Liver (tissue), 9 donors: ENCODE results near the gene EIPR1. TPM values are rescaled to one million over a fixed set of nuclear protein-coding genes. Genes with fewer than 3 reads are reported as not detected.

Experiments used
- DNase-seq: peaks from one replicate; pipeline ENCODE4 v3.0.0-alpha.2; 2017; ENCODE audit warnings: low spot score
- H3K27ac ChIP-seq, 2 donors: one replicate each; pipeline ENCODE4 v1.7.0; 2013; ENCODE audit warnings: inconsistent platforms in 2 of 2, low read length in 2 of 2, control low read depth in 1 of 2, low read depth in 1 of 2, mild to moderate bottlenecking in 1 of 2
- H3K27me3 ChIP-seq, 4 donors: one replicate each; pipeline versions ENCODE4 v1.6.1 to v1.7.0; 2013; ENCODE audit warnings: low read length in 3 of 4, inconsistent platforms in 1 of 4, mild to moderate bottlenecking in 1 of 4, moderate library complexity in 1 of 4; ENCODE audit not compliant: control insufficient read depth in 4 of 4, insufficient read depth in 4 of 4
- H3K36me3 ChIP-seq, 4 donors: one replicate each; pipeline versions ENCODE4 v1.6.1 to v1.7.0; 2013; ENCODE audit warnings: low read length in 3 of 4, mild to moderate bottlenecking in 3 of 4, low read depth in 1 of 4, moderate library complexity in 1 of 4; ENCODE audit not compliant: control insufficient read depth in 4 of 4, insufficient read depth in 3 of 4
- H3K4me1 ChIP-seq, 4 donors: one replicate each; pipeline versions ENCODE4 v1.6.1 to v1.7.0; 2013; ENCODE audit warnings: low read length in 3 of 4, mild to moderate bottlenecking in 3 of 4, moderate library complexity in 1 of 4; ENCODE audit not compliant: control insufficient read depth in 4 of 4, insufficient read depth in 4 of 4
- H3K4me3 ChIP-seq, 3 donors: one replicate each; pipeline versions ENCODE4 v1.6.1 to v1.7.0; 2013; ENCODE audit warnings: low read length in 3 of 3, control low read depth in 1 of 3, low read depth in 1 of 3, mild to moderate bottlenecking in 1 of 3
- H3K9ac ChIP-seq, 2 donors: one replicate each; pipeline ENCODE4 v1.7.0; 2013; ENCODE audit warnings: low read length in 2 of 2, mild to moderate bottlenecking in 2 of 2, moderate library complexity in 2 of 2, control low read depth in 1 of 2, low read depth in 1 of 2
- H3K9me3 ChIP-seq, 4 donors: one replicate each; pipeline versions ENCODE4 v1.6.1 to v1.7.0; 2013; ENCODE audit warnings: low read length in 3 of 4; ENCODE audit not compliant: control insufficient read depth in 4 of 4
- ATF3 ChIP-seq: IDR thresholded peaks from 2 replicates; pipeline ENCODE4 v1.6.1; 2016; ENCODE audit warnings: antibody characterized with exemption
- CTCF ChIP-seq: fragments of 150-350 bp; IDR thresholded peaks from 2 replicates; pipeline ENCODE4 v1.5.1; 2017; ENCODE audit warnings: improper control_type of control experiment, low read depth, low read length; ENCODE audit not compliant: missing input control
- EGR1 ChIP-seq, 2 donors: IDR thresholded peaks; 2 replicates each; pipeline ENCODE4 v1.6.1; 2016 to 2018; ENCODE audit warnings: antibody characterized with exemption in 2 of 2, low read depth in 2 of 2
- FOXA1 ChIP-seq: IDR thresholded peaks from 2 replicates; pipeline ENCODE4 v1.6.1; 2016; ENCODE audit warnings: antibody characterized with exemption
- FOXA2 ChIP-seq: IDR thresholded peaks from 2 replicates; pipeline ENCODE4 v1.6.1; 2016; ENCODE audit warnings: antibody characterized with exemption
- GABPA ChIP-seq, 2 donors: IDR thresholded peaks in 1 of 2; conservative IDR thresholded peaks in 1 of 2; 2 replicates each; pipeline ENCODE4 v1.6.1; 2016; ENCODE audit warnings: antibody characterized with exemption in 2 of 2, mild to moderate bottlenecking in 1 of 2, moderate library complexity in 1 of 2
- HNF4A ChIP-seq, 2 donors: conservative IDR thresholded peaks; 2 replicates each; pipeline ENCODE4 v1.6.1; 2016; ENCODE audit warnings: antibody characterized with exemption in 2 of 2, mild to moderate bottlenecking in 2 of 2
- HNF4G ChIP-seq: IDR thresholded peaks from 2 replicates; pipeline ENCODE4 v1.6.1; 2016; ENCODE audit warnings: antibody characterized with exemption
- JUND ChIP-seq, 2 donors: IDR thresholded peaks; 2 replicates each; pipeline ENCODE4 v1.6.1; 2016; ENCODE audit warnings: antibody characterized with exemption in 2 of 2
- NR2F2 ChIP-seq: IDR thresholded peaks from 2 replicates; pipeline ENCODE4 v1.6.1; 2016; ENCODE audit warnings: antibody characterized with exemption
- RAD21 ChIP-seq, 2 donors: IDR thresholded peaks; 2 replicates each; pipeline ENCODE4 v1.6.1; 2016; ENCODE audit warnings: antibody characterized with exemption in 2 of 2, mild to moderate bottlenecking in 2 of 2
- RXRA ChIP-seq, 2 donors: IDR thresholded peaks; 2 replicates each; pipeline ENCODE4 v1.6.1; 2017 to 2018; ENCODE audit warnings: antibody characterized with exemption in 2 of 2, mild to moderate bottlenecking in 1 of 2
- SP1 ChIP-seq: IDR thresholded peaks from 2 replicates; pipeline ENCODE4 v1.6.1; 2018; ENCODE audit warnings: antibody characterized with exemption, mild to moderate bottlenecking
- TAF1 ChIP-seq: conservative IDR thresholded peaks from 2 replicates; pipeline ENCODE4 v1.6.1; 2016; ENCODE audit warnings: antibody characterized with exemption, mild to moderate bottlenecking
- YY1 ChIP-seq: IDR thresholded peaks from 2 replicates; pipeline ENCODE4 v1.6.1; 2016; ENCODE audit warnings: antibody characterized with exemption, mild to moderate bottlenecking
- WGBS: extraction: QIAGEN DNeasy Blood & Tissue Kit; methylation state at CpG from one replicate; pipeline ENCODE4 v1.1.7; 2013; 5-methylcytosine and 5-hydroxymethylcytosine counted together
- polyA plus RNA-seq, 2 donors: library from polyadenylated mRNA; stranded (reverse) in 1 of 2; unstranded in 1 of 2; fragments of 200-250 nt in 1 of 2; fragments of >200 nt in 1 of 2; fragmentation: Nextera tagmentation in 1 of 2; extraction: Ambion mirVana in 1 of 2; gene quantifications; one replicate each; pipeline versions ENCODE4 v1.2.1 to v1.2.3, GENCODE V29; 2013 to 2015
- total RNA-seq, 2 donors: library from RNA; depleted of rRNA; stranded (reverse); fragments of >200 nt; gene quantifications; one replicate each; pipeline ENCODE4 v1.2.3, GENCODE V29; 2014
- TF ChIP-seq, protein P1 (sequence below): IDR thresholded peaks from 2 replicates; pipeline ENCODE4 v1.6.1; 2016; ENCODE audit warnings: antibody characterized with exemption
- TF ChIP-seq, protein P2 (sequence below): IDR thresholded peaks from 2 replicates; pipeline ENCODE4 v1.6.1; 2016; ENCODE audit warnings: antibody characterized with exemption
- TF ChIP-seq, protein P3 (sequence below): IDR thresholded peaks from 2 replicates; pipeline ENCODE4 v1.6.1; 2016; ENCODE audit warnings: antibody characterized with exemption, mild to moderate bottlenecking
- donor health status: healthy.
- donor health status: healthy.
- donor health status: healthy.
- donor health status: healthy.
- donor health status: healthy.

EIPR1 gene
- total and polyA plus RNA-seq, 4 donors: 7.6 to 12.1 (median 11.4) TPM

GRCh38 chr2:3144856-3145255 lies 232.8 kb downstream of the EIPR1 start:
- no peak for DNase-seq
- Histone ChIP-seq H3K9ac (no peak overlapping the region), H3K9me3 (no peaks in the 10 kb centered on the region), H3K27me3 (no peaks in the 10 kb centered on the region), H3K4me1 (no peaks in the 10 kb centered on the region), H3K36me3 (no peaks in the 10 kb centered on the region), H3K4me3 (no peak overlapping the region), H3K27ac (no peak overlapping the region)
- TF ChIP-seq YY1: no peak
- no peak for TF ChIP-seq HNF4G
- TF ChIP-seq NR2F2: no peak
- TF ChIP-seq, protein P1, sequence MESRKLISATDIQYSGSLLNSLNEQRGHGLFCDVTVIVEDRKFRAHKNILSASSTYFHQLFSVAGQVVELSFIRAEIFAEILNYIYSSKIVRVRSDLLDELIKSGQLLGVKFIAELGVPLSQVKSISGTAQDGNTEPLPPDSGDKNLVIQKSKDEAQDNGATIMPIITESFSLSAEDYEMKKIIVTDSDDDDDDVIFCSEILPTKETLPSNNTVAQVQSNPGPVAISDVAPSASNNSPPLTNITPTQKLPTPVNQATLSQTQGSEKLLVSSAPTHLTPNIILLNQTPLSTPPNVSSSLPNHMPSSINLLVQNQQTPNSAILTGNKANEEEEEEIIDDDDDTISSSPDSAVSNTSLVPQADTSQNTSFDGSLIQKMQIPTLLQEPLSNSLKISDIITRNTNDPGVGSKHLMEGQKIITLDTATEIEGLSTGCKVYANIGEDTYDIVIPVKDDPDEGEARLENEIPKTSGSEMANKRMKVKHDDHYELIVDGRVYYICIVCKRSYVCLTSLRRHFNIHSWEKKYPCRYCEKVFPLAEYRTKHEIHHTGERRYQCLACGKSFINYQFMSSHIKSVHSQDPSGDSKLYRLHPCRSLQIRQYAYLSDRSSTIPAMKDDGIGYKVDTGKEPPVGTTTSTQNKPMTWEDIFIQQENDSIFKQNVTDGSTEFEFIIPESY: no peak
- TF ChIP-seq FOXA2: no peak
- TF ChIP-seq EGR1 (IDR thresholded peaks at IDR 0.05; ENCODE audit: low read depth in 2 of 2): no peak
- TF ChIP-seq CTCF: no peak
- no peak for TF ChIP-seq FOXA1
- no peak for TF ChIP-seq RXRA (IDR thresholded peaks at IDR 0.05)
- no peak for TF ChIP-seq JUND (IDR thresholded peaks at IDR 0.05)
- TF ChIP-seq SP1: no peak
- no peak for TF ChIP-seq RAD21 (IDR thresholded peaks at IDR 0.05)
- no peak for TF ChIP-seq ATF3
- TF ChIP-seq TAF1: no peak
- no peak for TF ChIP-seq HNF4A (conservative IDR thresholded peaks at IDR 0.05)
- TF ChIP-seq, protein P2, sequence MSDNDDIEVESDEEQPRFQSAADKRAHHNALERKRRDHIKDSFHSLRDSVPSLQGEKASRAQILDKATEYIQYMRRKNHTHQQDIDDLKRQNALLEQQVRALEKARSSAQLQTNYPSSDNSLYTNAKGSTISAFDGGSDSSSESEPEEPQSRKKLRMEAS: no peak
- TF ChIP-seq, protein P3, sequence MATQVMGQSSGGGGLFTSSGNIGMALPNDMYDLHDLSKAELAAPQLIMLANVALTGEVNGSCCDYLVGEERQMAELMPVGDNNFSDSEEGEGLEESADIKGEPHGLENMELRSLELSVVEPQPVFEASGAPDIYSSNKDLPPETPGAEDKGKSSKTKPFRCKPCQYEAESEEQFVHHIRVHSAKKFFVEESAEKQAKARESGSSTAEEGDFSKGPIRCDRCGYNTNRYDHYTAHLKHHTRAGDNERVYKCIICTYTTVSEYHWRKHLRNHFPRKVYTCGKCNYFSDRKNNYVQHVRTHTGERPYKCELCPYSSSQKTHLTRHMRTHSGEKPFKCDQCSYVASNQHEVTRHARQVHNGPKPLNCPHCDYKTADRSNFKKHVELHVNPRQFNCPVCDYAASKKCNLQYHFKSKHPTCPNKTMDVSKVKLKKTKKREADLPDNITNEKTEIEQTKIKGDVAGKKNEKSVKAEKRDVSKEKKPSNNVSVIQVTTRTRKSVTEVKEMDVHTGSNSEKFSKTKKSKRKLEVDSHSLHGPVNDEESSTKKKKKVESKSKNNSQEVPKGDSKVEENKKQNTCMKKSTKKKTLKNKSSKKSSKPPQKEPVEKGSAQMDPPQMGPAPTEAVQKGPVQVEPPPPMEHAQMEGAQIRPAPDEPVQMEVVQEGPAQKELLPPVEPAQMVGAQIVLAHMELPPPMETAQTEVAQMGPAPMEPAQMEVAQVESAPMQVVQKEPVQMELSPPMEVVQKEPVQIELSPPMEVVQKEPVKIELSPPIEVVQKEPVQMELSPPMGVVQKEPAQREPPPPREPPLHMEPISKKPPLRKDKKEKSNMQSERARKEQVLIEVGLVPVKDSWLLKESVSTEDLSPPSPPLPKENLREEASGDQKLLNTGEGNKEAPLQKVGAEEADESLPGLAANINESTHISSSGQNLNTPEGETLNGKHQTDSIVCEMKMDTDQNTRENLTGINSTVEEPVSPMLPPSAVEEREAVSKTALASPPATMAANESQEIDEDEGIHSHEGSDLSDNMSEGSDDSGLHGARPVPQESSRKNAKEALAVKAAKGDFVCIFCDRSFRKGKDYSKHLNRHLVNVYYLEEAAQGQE: no peak
- TF ChIP-seq GABPA (IDR thresholded peaks at IDR 0.05 in 1 of 2, conservative IDR thresholded peaks at IDR 0.05 in 1 of 2): no peak
- 87% methylated on average over 6 of the region's 6 CpGs for WGBS
